ENCODE measurements around the gene USP13. TPM values are rescaled to one million over a fixed set of nuclear protein-coding genes. Genes with fewer than 3 reads are reported as not detected.

Gene USP13
- total and polyA plus RNA-seq, 2 experiments from 2014 or later = 9.6 to 15.7 TPM

GRCh38 chr3:179766416-179767133 is 113.7 kb downstream of the USP13 start:
- Histone ChIP-seq H3K9me2 (replicated peaks; ENCODE audit: insufficient read depth) (no peaks in the 10 kb centered on the region), H3K27me3 (no peaks in the 10 kb centered on the region), H2AFZ (no peak overlapping the region), H4K20me1 (ENCODE audit: insufficient read depth, poor library complexity, severe bottlenecking) (no peaks in the 10 kb centered on the region), H3K27ac (no peak overlapping the region), H3K4me3 (no peak overlapping the region), H3K36me3 (replicated peaks; ENCODE audit: insufficient read depth, low read depth) (no peaks in the 10 kb centered on the region), H3K4me1 (ENCODE audit: insufficient read depth) (no peaks in the 10 kb centered on the region), H3K4me2 (no peak overlapping the region), H3K9me3 (ENCODE audit: low read depth) (no peaks in the 10 kb centered on the region), H3K79me2 (no peaks in the 10 kb centered on the region)
- DNase-seq (ENCODE audit: low spot score) = no peak
- 99% methylated on average over 4 of the region's 4 CpGs for WGBS (ENCODE audit: low lambda C conversion rate, missing lambda C conversion rate)
- TF ChIP-seq EZH2 (IDR thresholded peaks at IDR 0.05; ENCODE audit: borderline replicate concordance) = no peak
- no peak for TF ChIP-seq CTCF (IDR thresholded peaks at IDR 0.05; ENCODE audit: poor library complexity)
- no peak for TF ChIP-seq EZH2phosphoT487 (IDR thresholded peaks at IDR 0.05; ENCODE audit: low read depth, severe bottlenecking, unreplicated experiment)

GRCh38 chr3:179768080-179768479 is 115.2 kb downstream of the USP13 start:
- H3K36me3 ChIP-seq (replicated peaks; ENCODE audit: insufficient read depth, low read depth) = no peaks in the 10 kb centered on the region

GRCh38 chr3:179769411-179770247 is 116.8 kb downstream of the USP13 start:
- Histone ChIP-seq H3K27me3 (no peaks in the 10 kb centered on the region), H3K27ac (no peak overlapping the region), H3K4me1 (ENCODE audit: insufficient read depth) (no peaks in the 10 kb centered on the region), H3K36me3 (replicated peaks; ENCODE audit: insufficient read depth, low read depth) (no peaks in the 10 kb centered on the region), H2AFZ (no peak overlapping the region), H4K20me1 (ENCODE audit: insufficient read depth, poor library complexity, severe bottlenecking) (no peaks in the 10 kb centered on the region), H3K9me3 (ENCODE audit: low read depth) (no peaks in the 10 kb centered on the region), H3K4me3 (no peak overlapping the region), H3K9me2 (replicated peaks; ENCODE audit: insufficient read depth) (no peaks in the 10 kb centered on the region), H3K79me2 (no peaks in the 10 kb centered on the region), H3K4me2 (no peak overlapping the region)
- TF ChIP-seq EZH2 (IDR thresholded peaks at IDR 0.05; ENCODE audit: borderline replicate concordance) (no peak), EZH2phosphoT487 (IDR thresholded peaks at IDR 0.05; ENCODE audit: low read depth, severe bottlenecking, unreplicated experiment) (no peak), CTCF (IDR thresholded peaks at IDR 0.05; ENCODE audit: poor library complexity) (no peak)
- no peak for DNase-seq (ENCODE audit: low spot score)
- WGBS (ENCODE audit: low lambda C conversion rate, missing lambda C conversion rate) = 83% methylated on average over 9 of the region's 9 CpGs

More at GRCh38 chr3:179768080-179768479, 115.2 kb downstream of the USP13 start:
- Histone ChIP-seq H3K9me2 (replicated peaks; ENCODE audit: insufficient read depth) (no peaks in the 10 kb centered on the region), H3K4me1 (ENCODE audit: insufficient read depth) (no peaks in the 10 kb centered on the region), H3K79me2 (no peaks in the 10 kb centered on the region), H3K27me3 (no peaks in the 10 kb centered on the region), H3K4me2 (no peak overlapping the region), H2AFZ (no peak overlapping the region), H3K4me3 (no peak overlapping the region), H3K9me3 (ENCODE audit: low read depth) (no peaks in the 10 kb centered on the region), H4K20me1 (ENCODE audit: insufficient read depth, poor library complexity, severe bottlenecking) (no peaks in the 10 kb centered on the region), H3K27ac (no peak overlapping the region)
- 44% methylated on average over 3 of the region's 3 CpGs for WGBS (ENCODE audit: low lambda C conversion rate, missing lambda C conversion rate)
- DNase-seq (ENCODE audit: low spot score) = peak; percentile 64
- TF ChIP-seq EZH2 (IDR thresholded peaks at IDR 0.05; ENCODE audit: borderline replicate concordance) = no peak
- peak; percentile 55 for TF ChIP-seq CTCF (IDR thresholded peaks at IDR 0.05; ENCODE audit: poor library complexity)
- TF ChIP-seq EZH2phosphoT487 (IDR thresholded peaks at IDR 0.05; ENCODE audit: low read depth, severe bottlenecking, unreplicated experiment) = no peak

Measured in hepatocyte (in vitro differentiated cells).